ENCODE results near the gene UCP2. TPM values are rescaled to one million over a fixed set of nuclear protein-coding genes. Genes with fewer than 3 reads are reported as not detected.
"Not testable (repeated sequence)": the region's sequence is repeated elsewhere in the genome, so short reads cannot be mapped to it uniquely, and the experiment has no call there.

UCP2 gene
- total RNA-seq, 1 donor, result 1.5 TPM

DNA sequence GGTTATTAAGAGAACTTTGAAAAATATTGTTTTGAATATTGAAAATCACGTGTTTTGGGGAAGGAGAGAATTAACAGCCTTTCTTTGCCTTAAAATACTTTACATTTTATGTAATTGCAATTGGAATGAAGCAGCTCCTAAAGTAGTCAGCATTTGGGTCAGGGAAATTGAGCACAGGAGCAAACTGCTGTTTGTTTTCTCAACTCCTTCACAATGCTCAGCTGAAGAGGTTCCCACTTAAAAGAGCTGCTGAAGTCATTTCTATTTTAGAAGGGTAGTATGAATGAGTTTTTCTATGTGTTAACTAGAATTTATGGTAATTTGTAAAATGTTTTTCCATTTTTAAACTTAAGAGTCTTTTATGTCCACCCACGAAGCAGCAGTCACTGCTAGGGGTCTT, 8.1 kb upstream of the UCP2 start:
- no peak for TF ChIP-seq CTCF (IDR thresholded peaks at IDR 0.05; ENCODE audit: insufficient read depth, low read length)
- DNase-seq (ENCODE audit: low read depth), result no peak
- no peak overlapping the region for H3K4me3 ChIP-seq (ENCODE audit: low read depth, low read length)

GRCh38 chr11:73989156-73989555, 6.5 kb upstream of the UCP2 start:
- no peak for DNase-seq (ENCODE audit: low read depth)
- TF ChIP-seq CTCF (IDR thresholded peaks at IDR 0.05; ENCODE audit: insufficient read depth, low read length), result no peak
- no peak overlapping the region for H3K4me3 ChIP-seq (ENCODE audit: low read depth, low read length)

- H3K4me3 ChIP-seq (ENCODE audit: low read depth, low read length), result no peak overlapping the region
- DNase-seq (ENCODE audit: low read depth), result no peak
- no peak for TF ChIP-seq CTCF (IDR thresholded peaks at IDR 0.05; ENCODE audit: insufficient read depth, low read length)
Measured at GRCh38 chr11:73988227-73988626, 5.6 kb upstream of the UCP2 start.

DNA sequence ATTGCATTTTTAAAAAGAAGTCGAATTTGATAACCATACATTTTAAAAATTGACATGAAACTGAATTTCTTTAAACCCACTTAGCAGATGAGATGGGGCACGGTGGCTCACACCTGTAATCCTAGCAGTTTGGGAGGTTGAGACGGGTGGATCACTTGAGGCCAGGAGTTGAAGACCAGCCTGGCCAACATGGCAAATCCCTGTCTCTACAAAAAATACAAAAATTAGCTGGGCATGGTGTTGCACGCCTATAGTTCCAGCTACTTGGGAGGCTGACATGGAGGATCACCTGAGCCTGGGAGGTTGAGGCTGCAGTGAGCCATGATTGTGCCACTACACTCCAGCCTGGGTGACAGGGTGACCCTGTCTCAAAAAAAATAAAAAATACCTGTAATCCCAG, 3.0 kb upstream of the UCP2 start:
- H3K4me3 ChIP-seq (ENCODE audit: low read depth, low read length); DNase-seq (ENCODE audit: low read depth): not testable (repeated sequence)

- DNase-seq (ENCODE audit: low read depth), result no peak
- no peak overlapping the region for H3K4me3 ChIP-seq (ENCODE audit: low read depth, low read length)
- TF ChIP-seq CTCF (IDR thresholded peaks at IDR 0.05; ENCODE audit: insufficient read depth, low read length), result no peak
Measured at GRCh38 chr11:73983741-73984538, 1.3 kb upstream of the UCP2 start.

DNA sequence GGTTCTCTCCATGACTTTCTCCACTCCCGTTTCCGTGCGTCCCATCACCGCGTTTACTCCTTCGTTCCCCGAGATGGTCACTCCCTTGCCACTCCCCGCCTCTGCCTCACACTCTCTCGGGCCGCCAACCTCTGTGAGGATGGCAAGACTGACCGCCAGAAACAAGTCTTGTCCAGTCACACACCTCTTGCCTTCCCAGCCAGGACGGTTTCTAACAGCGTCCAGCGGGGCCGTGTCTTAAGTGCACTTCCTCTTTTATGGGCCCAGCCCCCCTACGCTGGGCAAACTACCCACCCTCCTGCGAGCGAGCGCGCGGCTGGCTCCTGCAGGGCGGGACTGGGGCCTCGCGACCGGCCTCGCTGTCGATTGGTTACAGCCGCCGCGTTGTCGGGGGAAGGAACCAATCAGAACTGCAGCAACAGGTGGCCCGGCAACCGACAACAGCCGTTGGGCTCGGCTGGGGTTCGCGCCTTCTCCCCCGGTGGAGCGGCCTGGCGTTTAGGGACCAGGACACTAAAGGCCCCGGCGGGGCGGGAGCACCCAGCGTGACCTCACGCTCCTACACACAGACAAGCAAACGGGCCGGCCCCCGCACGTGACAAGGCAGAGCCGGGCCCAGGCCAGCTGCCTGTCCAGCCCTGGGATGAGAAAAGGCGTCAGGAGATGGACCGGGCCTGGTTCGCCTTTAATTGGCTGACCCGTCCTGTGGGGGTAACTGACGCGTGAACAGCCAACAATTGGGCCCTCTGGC, 522 bp upstream of the UCP2 start:
- peak; percentile 74 for DNase-seq (ENCODE audit: low read depth)
- peak overlapping the region; percentile 71 for H3K4me3 ChIP-seq (ENCODE audit: low read depth, low read length)
- TF ChIP-seq CTCF (IDR thresholded peaks at IDR 0.05; ENCODE audit: insufficient read depth, low read length), result no peak

GRCh38 chr11:73981051-73981805, 1.4 kb downstream of the UCP2 start:
- TF ChIP-seq CTCF (IDR thresholded peaks at IDR 0.05; ENCODE audit: insufficient read depth, low read length), result no peak
- no peak for DNase-seq (ENCODE audit: low read depth)
- H3K4me3 ChIP-seq (ENCODE audit: low read depth, low read length), result no peak overlapping the region

Measured in fibroblast of the aortic adventitia (primary cell).